Stimulated activated CD4-positive, alpha-beta T cell treated with anti-CD3 and anti-CD28 coated beads, Interleukin-15, amount 100 ng/mL, for 48 hours (primary cell): ENCODE measurements around the gene LCE6A.
A peak's percentile ranks its signal among the peaks of the same experiment; 100 is the strongest.

Experiments used
- DNase-seq, 2 donors: peaks; one replicate each; pipeline ENCODE4 v3.0.0-alpha.2; 2020; ENCODE audit warnings: low read depth in 2 of 2

Gene LCE6A

GRCh38 chr1:152842556-152842955 is at the start of gene LCE6A:
Gene LCE6A, plus strand, starts transcription at chr1:152842856. Its CDS starts 665 bp downstream, at chr1:152843521.
- no peak for DNase-seq

- DNase-seq, result no peak
Measured at GRCh38 chr1:152795686-152796085, 47.0 kb upstream of the LCE6A start.

GRCh38 chr1:152796421-152796820 is 46.2 kb upstream of the LCE6A start, which contains the start of gene LCE1D:
Gene LCE1D, plus strand, starts transcription at chr1:152796721. Its CDS starts 1,074 bp downstream, at chr1:152797795.
- DNase-seq, result no peak

- DNase-seq, result no peak
Measured at GRCh38 chr1:152801333-152801732, 41.3 kb upstream of the LCE6A start.

- no peak for DNase-seq
Measured at GRCh38 chr1:152806576-152806975, 36.1 kb upstream of the LCE6A start, which contains the start of gene LCE1C. Gene LCE1C, minus strand, starts transcription at chr1:152806651. Its CDS starts 1,173 bp downstream, at chr1:152805478.

- DNase-seq, result no peak
Measured at GRCh38 chr1:152811050-152811449, 31.6 kb upstream of the LCE6A start.

- no peak for DNase-seq
Measured at GRCh38 chr1:152811671-152812070, 31.0 kb upstream of the LCE6A start, which contains the start of gene LCE1B. Gene LCE1B, plus strand, starts transcription at chr1:152811971. Its CDS starts 476 bp downstream, at chr1:152812447.

- no peak for DNase-seq
Measured at GRCh38 chr1:152817309-152817708, 25.3 kb upstream of the LCE6A start.

- DNase-seq, result no peak
Measured at GRCh38 chr1:152823294-152823693, 19.4 kb upstream of the LCE6A start.

GRCh38 chr1:152824964-152825363 is 17.7 kb upstream of the LCE6A start:
- DNase-seq, result no peak

- no peak for DNase-seq
Measured at GRCh38 chr1:152827173-152827572, 15.5 kb upstream of the LCE6A start, which contains the start of gene LCE1A. Gene LCE1A, plus strand, starts transcription at chr1:152827473. Its CDS starts 0 bp downstream, at chr1:152827473.

GRCh38 chr1:152836870-152837269 is 5.8 kb upstream of the LCE6A start:
- no peak for DNase-seq

- DNase-seq, result no peak
Measured at GRCh38 chr1:152855661-152856060, 13.0 kb downstream of the LCE6A start.

GRCh38 chr1:152858062-152858461 is 15.4 kb downstream of the LCE6A start:
- DNase-seq, result no peak

- no peak for DNase-seq
Measured at GRCh38 chr1:152859696-152860095, 17.0 kb downstream of the LCE6A start, which contains the start of gene LCE7A. Gene LCE7A, plus strand, starts transcription at chr1:152859996. Its CDS starts 702 bp downstream, at chr1:152860698.

- DNase-seq, result no peak
Measured at GRCh38 chr1:152860129-152860528, 17.5 kb downstream of the LCE6A start.

- DNase-seq, result no peak
Measured at GRCh38 chr1:152861374-152861773, 18.7 kb downstream of the LCE6A start.

- no peak for DNase-seq
Measured at GRCh38 chr1:152864443-152864842, 21.8 kb downstream of the LCE6A start.

- DNase-seq, result no peak
Measured at GRCh38 chr1:152866321-152866720, 23.7 kb downstream of the LCE6A start.

GRCh38 chr1:152869808-152870419 is 27.3 kb downstream of the LCE6A start:
- peak; percentile 33 to 49 for DNase-seq

- no peak for DNase-seq
Measured at GRCh38 chr1:152870831-152871730, 28.4 kb downstream of the LCE6A start.

GRCh38 chr1:152871731-152872126 is 29.1 kb downstream of the LCE6A start:
- no peak for DNase-seq
